ENCODE measurements around the gene TXNRD2. TPM values are rescaled to one million over a fixed set of nuclear protein-coding genes. Genes with fewer than 3 reads are reported as not detected.

The TXNRD2 gene
- total RNA-seq, 1 experiment from 2014 or later = 29.5 TPM

DNA sequence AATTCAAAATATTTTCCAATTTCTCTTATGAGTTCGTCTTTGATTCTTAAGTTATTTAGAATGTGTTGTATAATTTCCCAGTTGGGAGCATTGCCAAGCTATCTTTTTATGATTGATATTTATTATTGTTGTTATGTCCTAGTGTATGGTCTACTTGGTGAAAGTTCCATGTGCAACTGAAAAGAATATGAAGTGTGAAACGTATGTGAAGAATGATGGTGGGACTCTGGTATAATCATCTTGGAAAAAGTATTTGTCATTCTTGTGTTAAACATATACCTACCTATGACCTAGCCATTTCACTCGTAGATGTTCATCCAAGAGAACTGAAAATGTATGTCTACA, 75.0 kb downstream of the TXNRD2 start:
- no TSS peak for BruUV-seq (replicated peaks)
- intact Hi-C loops (cut with micrococcal nuclease; ENCODE audit: unreplicated experiment) = no loop called here

DNA sequence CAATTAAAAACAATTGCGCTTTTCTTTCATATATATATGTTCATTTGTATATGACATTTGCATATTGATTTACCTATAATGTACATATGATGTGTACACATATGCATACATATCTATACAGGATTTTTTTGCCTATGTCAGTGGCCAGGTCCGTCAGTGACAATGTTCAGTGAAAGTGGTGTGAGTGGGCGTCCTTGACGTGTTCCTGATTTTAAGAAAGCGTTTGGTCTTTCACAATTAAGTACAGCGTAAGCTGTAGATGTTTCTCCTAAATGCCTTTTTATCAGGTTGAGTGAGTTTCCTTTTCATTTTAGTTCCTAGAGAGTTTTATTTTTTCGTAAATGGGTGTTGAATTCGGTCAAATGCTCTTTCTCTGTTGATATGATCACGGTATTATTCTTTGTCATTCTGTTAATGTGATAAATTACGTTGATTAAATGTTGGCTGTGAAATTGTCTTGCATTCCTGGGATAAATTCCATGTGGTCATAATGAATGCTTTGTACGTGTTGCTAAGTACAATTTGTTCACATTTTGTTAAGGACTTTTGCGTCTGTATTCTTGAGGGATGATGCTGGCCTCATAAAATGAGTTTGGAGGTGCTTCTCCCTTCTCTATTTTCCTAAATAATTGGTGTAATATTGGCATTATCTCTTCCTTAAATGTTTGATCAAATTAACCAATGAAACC, 76.3 kb downstream of the TXNRD2 start:
- no peaks in the 10 kb centered on the region; the same call in 1 of the 2 replicates for H3K4me1 ChIP-seq (ENCODE audit: control insufficient read depth, insufficient read depth, low read length)
- in situ Hi-C loops (cut with HindIII; ENCODE audit: low pct_unique_long_range_greater_than_20kb, low sequenced_read_pairs) = no loop called here
- H3K4me3 ChIP-seq (ENCODE audit: low read depth in 2 of 2, low read length in 2 of 2) = no peak overlapping the region
- H3K27ac ChIP-seq (ENCODE audit: low read length) = peak overlapping the region; percentile 52; the same call in 1 of the 2 replicates
- no peak for DNase-seq (ENCODE audit: low read depth, low spot score)
- CTCF ChIA-PET = no interaction called here
- H3K27me3 ChIP-seq (ENCODE audit: control insufficient read depth, insufficient read depth, low read length) = no peaks in the 10 kb centered on the region
- POLR2A ChIA-PET = interaction anchor here (0.9 kb wide), 1 partner anchor 15 kb away, joined by 3 read pairs; no protein-coding TSS in a partner anchor
- H3K9me3 ChIP-seq (ENCODE audit: control insufficient read depth, insufficient read depth, low read depth, low read length) = no peaks in the 10 kb centered on the region
- intact Hi-C loops (cut with micrococcal nuclease; ENCODE audit: unreplicated experiment) = no loop called here
- BruUV-seq (replicated peaks) = no TSS peak
- TF ChIP-seq POLR2AphosphoS5 (IDR thresholded peaks at IDR 0.05; ENCODE audit: low read depth, low read length) = no peak
- TF ChIP-seq SIN3A (IDR thresholded peaks at IDR 0.05; ENCODE audit: borderline replicate concordance, insufficient read depth, low read depth, low read length) = no peak
- TF ChIP-seq, protein P1, sequence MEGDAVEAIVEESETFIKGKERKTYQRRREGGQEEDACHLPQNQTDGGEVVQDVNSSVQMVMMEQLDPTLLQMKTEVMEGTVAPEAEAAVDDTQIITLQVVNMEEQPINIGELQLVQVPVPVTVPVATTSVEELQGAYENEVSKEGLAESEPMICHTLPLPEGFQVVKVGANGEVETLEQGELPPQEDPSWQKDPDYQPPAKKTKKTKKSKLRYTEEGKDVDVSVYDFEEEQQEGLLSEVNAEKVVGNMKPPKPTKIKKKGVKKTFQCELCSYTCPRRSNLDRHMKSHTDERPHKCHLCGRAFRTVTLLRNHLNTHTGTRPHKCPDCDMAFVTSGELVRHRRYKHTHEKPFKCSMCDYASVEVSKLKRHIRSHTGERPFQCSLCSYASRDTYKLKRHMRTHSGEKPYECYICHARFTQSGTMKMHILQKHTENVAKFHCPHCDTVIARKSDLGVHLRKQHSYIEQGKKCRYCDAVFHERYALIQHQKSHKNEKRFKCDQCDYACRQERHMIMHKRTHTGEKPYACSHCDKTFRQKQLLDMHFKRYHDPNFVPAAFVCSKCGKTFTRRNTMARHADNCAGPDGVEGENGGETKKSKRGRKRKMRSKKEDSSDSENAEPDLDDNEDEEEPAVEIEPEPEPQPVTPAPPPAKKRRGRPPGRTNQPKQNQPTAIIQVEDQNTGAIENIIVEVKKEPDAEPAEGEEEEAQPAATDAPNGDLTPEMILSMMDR (IDR thresholded peaks at IDR 0.05) = no peak
- no peak for TF ChIP-seq TCF7L2 (IDR thresholded peaks at IDR 0.05; ENCODE audit: low read depth, low read length)
- TF ChIP-seq, protein P2, sequence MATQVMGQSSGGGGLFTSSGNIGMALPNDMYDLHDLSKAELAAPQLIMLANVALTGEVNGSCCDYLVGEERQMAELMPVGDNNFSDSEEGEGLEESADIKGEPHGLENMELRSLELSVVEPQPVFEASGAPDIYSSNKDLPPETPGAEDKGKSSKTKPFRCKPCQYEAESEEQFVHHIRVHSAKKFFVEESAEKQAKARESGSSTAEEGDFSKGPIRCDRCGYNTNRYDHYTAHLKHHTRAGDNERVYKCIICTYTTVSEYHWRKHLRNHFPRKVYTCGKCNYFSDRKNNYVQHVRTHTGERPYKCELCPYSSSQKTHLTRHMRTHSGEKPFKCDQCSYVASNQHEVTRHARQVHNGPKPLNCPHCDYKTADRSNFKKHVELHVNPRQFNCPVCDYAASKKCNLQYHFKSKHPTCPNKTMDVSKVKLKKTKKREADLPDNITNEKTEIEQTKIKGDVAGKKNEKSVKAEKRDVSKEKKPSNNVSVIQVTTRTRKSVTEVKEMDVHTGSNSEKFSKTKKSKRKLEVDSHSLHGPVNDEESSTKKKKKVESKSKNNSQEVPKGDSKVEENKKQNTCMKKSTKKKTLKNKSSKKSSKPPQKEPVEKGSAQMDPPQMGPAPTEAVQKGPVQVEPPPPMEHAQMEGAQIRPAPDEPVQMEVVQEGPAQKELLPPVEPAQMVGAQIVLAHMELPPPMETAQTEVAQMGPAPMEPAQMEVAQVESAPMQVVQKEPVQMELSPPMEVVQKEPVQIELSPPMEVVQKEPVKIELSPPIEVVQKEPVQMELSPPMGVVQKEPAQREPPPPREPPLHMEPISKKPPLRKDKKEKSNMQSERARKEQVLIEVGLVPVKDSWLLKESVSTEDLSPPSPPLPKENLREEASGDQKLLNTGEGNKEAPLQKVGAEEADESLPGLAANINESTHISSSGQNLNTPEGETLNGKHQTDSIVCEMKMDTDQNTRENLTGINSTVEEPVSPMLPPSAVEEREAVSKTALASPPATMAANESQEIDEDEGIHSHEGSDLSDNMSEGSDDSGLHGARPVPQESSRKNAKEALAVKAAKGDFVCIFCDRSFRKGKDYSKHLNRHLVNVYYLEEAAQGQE (IDR thresholded peaks at IDR 0.05; ENCODE audit: insufficient read depth in 1 of 2, low read depth in 2 of 2, low read length in 1 of 2) = no peak
- no peaks in the 10 kb centered on the region for H3K36me3 ChIP-seq (ENCODE audit: control insufficient read depth, insufficient read depth, low read length)
- ATAC-seq = no peak

More for the DNA sequence above, 75.0 kb downstream of the TXNRD2 start:
- H3K36me3 ChIP-seq (ENCODE audit: control insufficient read depth, insufficient read depth, low read length) = no peaks in the 10 kb centered on the region
- ATAC-seq (no peak), DNase-seq (ENCODE audit: low read depth, low spot score) (no peak)
- TF ChIP-seq, protein P2 (IDR thresholded peaks at IDR 0.05; ENCODE audit: insufficient read depth in 1 of 2, low read depth in 2 of 2, low read length in 1 of 2) = no peak
- TF ChIP-seq SIN3A (IDR thresholded peaks at IDR 0.05; ENCODE audit: borderline replicate concordance, insufficient read depth, low read depth, low read length) (no peak), TCF7L2 (IDR thresholded peaks at IDR 0.05; ENCODE audit: low read depth, low read length) (no peak), POLR2AphosphoS5 (IDR thresholded peaks at IDR 0.05; ENCODE audit: low read depth, low read length) (no peak)
- TF ChIP-seq, protein P1 (IDR thresholded peaks at IDR 0.05) = no peak
- H3K27me3 ChIP-seq (ENCODE audit: control insufficient read depth, insufficient read depth, low read length) = no peaks in the 10 kb centered on the region
- H3K4me1 ChIP-seq (ENCODE audit: control insufficient read depth, insufficient read depth, low read length) = no peaks in the 10 kb centered on the region; the same call in 1 of the 2 replicates
- in situ Hi-C loops (cut with HindIII; ENCODE audit: low pct_unique_long_range_greater_than_20kb, low sequenced_read_pairs) = no loop called here
- ChIA-PET POLR2A (no interaction called here), CTCF (interaction anchor here (0.8 kb wide), 1 partner anchor 10 kb away, joined by 3 read pairs; no protein-coding TSS in a partner anchor)
- H3K27ac ChIP-seq (ENCODE audit: low read length) = no peak overlapping the region
- H3K9me3 ChIP-seq (ENCODE audit: control insufficient read depth, insufficient read depth, low read depth, low read length) = no peaks in the 10 kb centered on the region
- H3K4me3 ChIP-seq (ENCODE audit: low read depth in 2 of 2, low read length in 2 of 2) = no peak overlapping the region

Data from Panc1 (cell line).